HepG2 (cell line): ENCODE results near the gene CCDC201. TPM values are rescaled to one million over a fixed set of nuclear protein-coding genes. Genes with fewer than 3 reads are reported as not detected.

Source experiments
- ATAC-seq: fragments of 200-7000 bp; cut with Tn5 transposase; 3 replicates; pipeline ENCODE4 v1.9.1; 2020; ENCODE audit warnings: mild to moderate bottlenecking, moderate library complexity
- BruUV-seq: library from RNA; stranded (reverse); fragments of 400-500 nt; replicated peaks from 2 replicates; lab custom pipeline; 2021; lab: Mats Ljungman, UMichigan
- CTCF ChIA-PET: fragments of 300-600 bp; formaldehyde crosslinking; extraction: SDS; loops from one replicate; lab custom pipeline; 2021; ENCODE audit warnings: low total read pairs, inconsistent platforms, low intra/inter-chr PET ratio; lab: Yijun Ruan, JAX
- POLR2A ChIA-PET: fragments of 350-600 bp; sonication (Branson Sonifier 250); formaldehyde crosslinking; loops from one replicate; lab custom pipeline; 2020; ENCODE audit warnings: antibody characterized with exemption, inconsistent platforms; lab: Yijun Ruan, JAX
- DNase-seq: peaks from one replicate; pipeline ENCODE4 v3.0.0-alpha.2; 2015; ENCODE audit warnings: low spot score
- FAIRE-seq: peaks from 3 replicates; lab custom pipeline; 2011; peaks lifted over from hg19 to GRCh38; lab: Jason Lieb, UNC
- H2AFZ ChIP-seq: one replicate; pipeline ENCODE4 v1.6.1; 2011; ENCODE audit warnings: low read length, inconsistent platforms
- H3K27ac ChIP-seq: fragments of 300-600 bp; 3 replicates; pipeline ENCODE4 v1.8.0; 2011; ENCODE audit warnings: mixed run types, mild to moderate bottlenecking, mixed read lengths, low read length, inconsistent platforms; ENCODE audit not compliant: insufficient read depth; ENCODE audit errors: extremely low read length
- H3K27me3 ChIP-seq, 2 experiments: fragments of 200-600 bp in 1 of 2; 2 replicates in 1 of 2; 3 replicates in 1 of 2; pipeline versions ENCODE4 v1.6.0 to v1.8.0; 2011; ENCODE audit warnings: low read length in 2 of 2, mild to moderate bottlenecking in 2 of 2, moderate library complexity in 2 of 2, inconsistent platforms in 1 of 2; ENCODE audit not compliant: insufficient read depth in 2 of 2, control insufficient read depth in 1 of 2
- H3K36me3 ChIP-seq, 2 experiments: fragments of 200-600 bp in 1 of 2; replicated peaks in 1 of 2; 2 replicates in 1 of 2; 3 replicates in 1 of 2; pipeline versions ENCODE4 v1.5.1 to v1.8.0; 2011; ENCODE audit warnings: low read length in 2 of 2, inconsistent platforms in 1 of 2; ENCODE audit not compliant: insufficient read depth in 2 of 2, control insufficient read depth in 1 of 2
- H3K4me1 ChIP-seq: 2 replicates; pipeline ENCODE4 v1.5.1; 2012; ENCODE audit warnings: low read length, inconsistent platforms; ENCODE audit not compliant: insufficient read depth
- H3K4me2 ChIP-seq: 2 replicates; pipeline ENCODE4 v1.6.0; 2011; ENCODE audit warnings: low read depth, low read length, inconsistent platforms
- H3K4me3 ChIP-seq, 3 experiments: fragments of 200-600 bp in 1 of 3; sonication (generic), shearing (Covaris generic) in 1 of 3; replicated peaks in 1 of 3; 2 replicates each; pipeline ENCODE4 v1.5.1; 2011 to 2016; ENCODE audit warnings: low read length in 3 of 3, inconsistent platforms in 2 of 3, low read depth in 2 of 3, mild to moderate bottlenecking in 2 of 3, control low read depth in 1 of 3, mixed read lengths in 1 of 3; ENCODE audit not compliant: insufficient read depth in 1 of 3
- H3K79me2 ChIP-seq: one replicate; pipeline ENCODE4 v1.6.1; 2011; ENCODE audit warnings: low read length, inconsistent platforms; ENCODE audit not compliant: insufficient read depth
- H3K9ac ChIP-seq: 2 replicates; pipeline ENCODE4 v1.6.0; 2011; ENCODE audit warnings: mild to moderate bottlenecking, low read depth, low read length, inconsistent platforms; ENCODE audit not compliant: insufficient read depth
- H3K9me3 ChIP-seq: 2 replicates; pipeline ENCODE4 v1.5.1; 2012; ENCODE audit warnings: mild to moderate bottlenecking, low read length
- H4K20me1 ChIP-seq: 2 replicates; pipeline ENCODE4 v1.6.0; 2011; ENCODE audit warnings: inconsistent platforms, mild to moderate bottlenecking, low read length, moderate library complexity; ENCODE audit not compliant: insufficient read depth
- AGO2 ChIP-seq: fragments of 200-400 bp; formaldehyde crosslinking; optimal IDR thresholded peaks from 2 replicates; pipeline ENCODE3; 2017; ENCODE audit warnings: mild to moderate bottlenecking, low read depth, low read length, moderate library complexity
- AHR ChIP-seq: IDR thresholded peaks from 2 replicates; pipeline ENCODE4 v1.6.1; 2018; ENCODE audit warnings: missing genetic modification reagents, missing compliant biosample characterization
- FLYWCH1 ChIP-seq: sonication (generic); formaldehyde crosslinking; IDR thresholded peaks from 2 replicates; pipeline ENCODE4 v1.8.1; 2023; ENCODE audit warnings: mild to moderate bottlenecking, missing genetic modification reagents
- PBX3 ChIP-seq: sonication (generic); formaldehyde crosslinking; IDR thresholded peaks from 2 replicates; pipeline ENCODE4 v1.8.1; 2023; ENCODE audit warnings: missing genetic modification reagents, inconsistent platforms, borderline replicate concordance
- THYN1 ChIP-seq: sonication (generic); formaldehyde crosslinking; IDR thresholded peaks from 2 replicates; pipeline ENCODE4 v1.8.1; 2023; ENCODE audit warnings: low read depth, mild to moderate bottlenecking, moderate library complexity, missing genetic modification reagents, borderline replicate concordance
- TRIM24 ChIP-seq: sonication (generic); formaldehyde crosslinking; IDR thresholded peaks from 2 replicates; pipeline ENCODE4 v1.8.0; 2022; ENCODE audit warnings: mild to moderate bottlenecking, missing genetic modification reagents
- ZSCAN12 ChIP-seq: sonication (generic); formaldehyde crosslinking; IDR thresholded peaks from 2 replicates; pipeline ENCODE4 v1.9.0; 2021; ENCODE audit warnings: mild to moderate bottlenecking, missing genetic modification reagents
- WGBS: methylation state at CpG from one replicate; pipeline ENCODE4 v1.1.6; 2017; ENCODE audit warnings: low lambda C conversion rate; 5-methylcytosine and 5-hydroxymethylcytosine counted together
- in situ Hi-C: cut with HindIII; loops from 2 replicates; pipeline ENCODE4 v1.10.0; 2017; ENCODE audit warnings: low pct_unique_long_range_greater_than_20kb; ENCODE audit not compliant: extremely low pct_ligation_motif_present
- intact Hi-C: fragments of 100-400 bp; cut with micrococcal nuclease; formaldehyde crosslinking; loops from one replicate; pipeline ENCODE4 v1.10.0; 2022; ENCODE audit not compliant: unreplicated experiment
- polyA plus RNA-seq, 8 experiments: library from polyadenylated mRNA; depleted of rRNA in 3 of 8; stranded (reverse) in 7 of 8; unstranded in 1 of 8; fragments of >200 nt; fragmentation: Illumina TruSeq in 4 of 8; extraction: Trizol in 4 of 8; gene quantifications; 2 replicates each; pipeline versions ENCODE4 v1.2.1 to v1.2.3, GENCODE V29; 2011 to 2016; ENCODE audit warnings: low read depth in 4 of 8, missing spikeins in 1 of 8, mixed read lengths in 1 of 8; ENCODE audit not compliant: insufficient read depth in 1 of 8
- total RNA-seq, 5 experiments: library from RNA; depleted of rRNA; stranded (reverse); fragments of >200 nt; fragmentation: Illumina TruSeq; extraction: Trizol; gene quantifications; 2 replicates each; pipeline ENCODE4 v1.2.3, GENCODE V29; 2016; ENCODE audit warnings: low read depth in 1 of 5
- TF ChIP-seq, protein P1 (sequence below): sonication (generic); formaldehyde crosslinking; IDR thresholded peaks from 2 replicates; pipeline ENCODE4 v1.4.0; 2020; ENCODE audit warnings: mild to moderate bottlenecking, missing genetic modification reagents
- TF ChIP-seq, protein P2 (sequence below): sonication (generic); formaldehyde crosslinking; IDR thresholded peaks from 2 replicates; pipeline ENCODE4 v1.9.0; 2021; ENCODE audit warnings: mild to moderate bottlenecking, missing genetic modification reagents

Gene CCDC201
- total and polyA plus RNA-seq, 2 of the 13 experiments (the other 11 are each of a cell fraction or from before 2014, with no cell fraction given) = 0.92 TPM; not detected in 1

- H3K79me2 ChIP-seq = no peaks in the 10 kb centered on the region
- in situ Hi-C loops (no loop called here), intact Hi-C loops (no loop called here)
- H3K4me1 ChIP-seq = peaks cover 81% of the 10 kb centered on the region
- no peaks in the 10 kb centered on the region for H3K36me3 ChIP-seq
- no peak for ATAC-seq
- no TSS peak for BruUV-seq
- H3K27me3 ChIP-seq = peaks cover 1 to 15% of the 10 kb centered on the region in 2 experiments; a peak in 2 of 5 replicates
- DNase-seq = no peak
- FAIRE-seq = no peak
- H4K20me1 ChIP-seq = no peaks in the 10 kb centered on the region
- H3K27ac ChIP-seq = no peak overlapping the region
- H3K9me3 ChIP-seq = no peaks in the 10 kb centered on the region; the same call in 1 of the 2 replicates
- ChIA-PET POLR2A (interaction anchor here (1.6 to 8.5 kb wide), 3 partner anchors 13 to 19 kb away, joined by 5 to 117 read pairs (median 7); partner anchors contain the start of gene IGFBP1), CTCF (no interaction called here)
- H3K4me3 ChIP-seq = no peak overlapping the region
- no peak overlapping the region for H3K4me2 ChIP-seq
- no peak overlapping the region for H3K9ac ChIP-seq
- H2AFZ ChIP-seq = no peak overlapping the region
- 69% methylated on average over 4 of the region's 4 CpGs for WGBS
- TF ChIP-seq THYN1 (CRISPR knock-in tag) = no peak
- no peak for TF ChIP-seq FLYWCH1 (CRISPR knock-in tag)
- TF ChIP-seq, protein P1, sequence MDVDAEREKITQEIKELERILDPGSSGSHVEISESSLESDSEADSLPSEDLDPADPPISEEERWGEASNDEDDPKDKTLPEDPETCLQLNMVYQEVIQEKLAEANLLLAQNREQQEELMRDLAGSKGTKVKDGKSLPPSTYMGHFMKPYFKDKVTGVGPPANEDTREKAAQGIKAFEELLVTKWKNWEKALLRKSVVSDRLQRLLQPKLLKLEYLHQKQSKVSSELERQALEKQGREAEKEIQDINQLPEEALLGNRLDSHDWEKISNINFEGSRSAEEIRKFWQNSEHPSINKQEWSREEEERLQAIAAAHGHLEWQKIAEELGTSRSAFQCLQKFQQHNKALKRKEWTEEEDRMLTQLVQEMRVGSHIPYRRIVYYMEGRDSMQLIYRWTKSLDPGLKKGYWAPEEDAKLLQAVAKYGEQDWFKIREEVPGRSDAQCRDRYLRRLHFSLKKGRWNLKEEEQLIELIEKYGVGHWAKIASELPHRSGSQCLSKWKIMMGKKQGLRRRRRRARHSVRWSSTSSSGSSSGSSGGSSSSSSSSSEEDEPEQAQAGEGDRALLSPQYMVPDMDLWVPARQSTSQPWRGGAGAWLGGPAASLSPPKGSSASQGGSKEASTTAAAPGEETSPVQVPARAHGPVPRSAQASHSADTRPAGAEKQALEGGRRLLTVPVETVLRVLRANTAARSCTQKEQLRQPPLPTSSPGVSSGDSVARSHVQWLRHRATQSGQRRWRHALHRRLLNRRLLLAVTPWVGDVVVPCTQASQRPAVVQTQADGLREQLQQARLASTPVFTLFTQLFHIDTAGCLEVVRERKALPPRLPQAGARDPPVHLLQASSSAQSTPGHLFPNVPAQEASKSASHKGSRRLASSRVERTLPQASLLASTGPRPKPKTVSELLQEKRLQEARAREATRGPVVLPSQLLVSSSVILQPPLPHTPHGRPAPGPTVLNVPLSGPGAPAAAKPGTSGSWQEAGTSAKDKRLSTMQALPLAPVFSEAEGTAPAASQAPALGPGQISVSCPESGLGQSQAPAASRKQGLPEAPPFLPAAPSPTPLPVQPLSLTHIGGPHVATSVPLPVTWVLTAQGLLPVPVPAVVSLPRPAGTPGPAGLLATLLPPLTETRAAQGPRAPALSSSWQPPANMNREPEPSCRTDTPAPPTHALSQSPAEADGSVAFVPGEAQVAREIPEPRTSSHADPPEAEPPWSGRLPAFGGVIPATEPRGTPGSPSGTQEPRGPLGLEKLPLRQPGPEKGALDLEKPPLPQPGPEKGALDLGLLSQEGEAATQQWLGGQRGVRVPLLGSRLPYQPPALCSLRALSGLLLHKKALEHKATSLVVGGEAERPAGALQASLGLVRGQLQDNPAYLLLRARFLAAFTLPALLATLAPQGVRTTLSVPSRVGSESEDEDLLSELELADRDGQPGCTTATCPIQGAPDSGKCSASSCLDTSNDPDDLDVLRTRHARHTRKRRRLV = no peak
- TF ChIP-seq, protein P2, sequence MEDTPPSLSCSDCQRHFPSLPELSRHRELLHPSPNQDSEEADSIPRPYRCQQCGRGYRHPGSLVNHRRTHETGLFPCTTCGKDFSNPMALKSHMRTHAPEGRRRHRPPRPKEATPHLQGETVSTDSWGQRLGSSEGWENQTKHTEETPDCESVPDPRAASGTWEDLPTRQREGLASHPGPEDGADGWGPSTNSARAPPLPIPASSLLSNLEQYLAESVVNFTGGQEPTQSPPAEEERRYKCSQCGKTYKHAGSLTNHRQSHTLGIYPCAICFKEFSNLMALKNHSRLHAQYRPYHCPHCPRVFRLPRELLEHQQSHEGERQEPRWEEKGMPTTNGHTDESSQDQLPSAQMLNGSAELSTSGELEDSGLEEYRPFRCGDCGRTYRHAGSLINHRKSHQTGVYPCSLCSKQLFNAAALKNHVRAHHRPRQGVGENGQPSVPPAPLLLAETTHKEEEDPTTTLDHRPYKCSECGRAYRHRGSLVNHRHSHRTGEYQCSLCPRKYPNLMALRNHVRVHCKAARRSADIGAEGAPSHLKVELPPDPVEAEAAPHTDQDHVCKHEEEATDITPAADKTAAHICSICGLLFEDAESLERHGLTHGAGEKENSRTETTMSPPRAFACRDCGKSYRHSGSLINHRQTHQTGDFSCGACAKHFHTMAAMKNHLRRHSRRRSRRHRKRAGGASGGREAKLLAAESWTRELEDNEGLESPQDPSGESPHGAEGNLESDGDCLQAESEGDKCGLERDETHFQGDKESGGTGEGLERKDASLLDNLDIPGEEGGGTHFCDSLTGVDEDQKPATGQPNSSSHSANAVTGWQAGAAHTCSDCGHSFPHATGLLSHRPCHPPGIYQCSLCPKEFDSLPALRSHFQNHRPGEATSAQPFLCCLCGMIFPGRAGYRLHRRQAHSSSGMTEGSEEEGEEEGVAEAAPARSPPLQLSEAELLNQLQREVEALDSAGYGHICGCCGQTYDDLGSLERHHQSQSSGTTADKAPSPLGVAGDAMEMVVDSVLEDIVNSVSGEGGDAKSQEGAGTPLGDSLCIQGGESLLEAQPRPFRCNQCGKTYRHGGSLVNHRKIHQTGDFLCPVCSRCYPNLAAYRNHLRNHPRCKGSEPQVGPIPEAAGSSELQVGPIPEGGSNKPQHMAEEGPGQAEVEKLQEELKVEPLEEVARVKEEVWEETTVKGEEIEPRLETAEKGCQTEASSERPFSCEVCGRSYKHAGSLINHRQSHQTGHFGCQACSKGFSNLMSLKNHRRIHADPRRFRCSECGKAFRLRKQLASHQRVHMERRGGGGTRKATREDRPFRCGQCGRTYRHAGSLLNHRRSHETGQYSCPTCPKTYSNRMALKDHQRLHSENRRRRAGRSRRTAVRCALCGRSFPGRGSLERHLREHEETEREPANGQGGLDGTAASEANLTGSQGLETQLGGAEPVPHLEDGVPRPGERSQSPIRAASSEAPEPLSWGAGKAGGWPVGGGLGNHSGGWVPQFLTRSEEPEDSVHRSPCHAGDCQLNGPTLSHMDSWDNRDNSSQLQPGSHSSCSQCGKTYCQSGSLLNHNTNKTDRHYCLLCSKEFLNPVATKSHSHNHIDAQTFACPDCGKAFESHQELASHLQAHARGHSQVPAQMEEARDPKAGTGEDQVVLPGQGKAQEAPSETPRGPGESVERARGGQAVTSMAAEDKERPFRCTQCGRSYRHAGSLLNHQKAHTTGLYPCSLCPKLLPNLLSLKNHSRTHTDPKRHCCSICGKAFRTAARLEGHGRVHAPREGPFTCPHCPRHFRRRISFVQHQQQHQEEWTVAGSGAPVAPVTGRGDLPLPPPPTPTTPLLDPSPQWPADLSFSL = no peak
- TF ChIP-seq AHR (CRISPR knock-in tag) = no peak
- no peak for TF ChIP-seq TRIM24 (CRISPR knock-in tag)
- no peak for TF ChIP-seq ZSCAN12
- no peak for TF ChIP-seq PBX3 (CRISPR knock-in tag)
- no peak for TF ChIP-seq AGO2
Measured at GRCh38 chr7:45869426-45869825, 3.5 kb downstream of the CCDC201 start.
